ENCODE data around the gene CYP2A6.
"Not testable (repeated sequence)": the region's sequence is repeated elsewhere in the genome, so short reads cannot be mapped to it uniquely, and the experiment has no call there.

- not testable (repeated sequence) for TF ChIP-seq CTCF (conservative IDR thresholded peaks at IDR 0.05); EZH2 (IDR thresholded peaks at IDR 0.05; ENCODE audit: low read depth)
These were observed 34.1 kb upstream of the CYP2A6 start for GRCh38 chr19:40884187-40884931.

Measured in PC-9 (cell line).